GM18951 (cell line): ENCODE results near the gene EIF1B.

Experiments
- POLR2A ChIP-seq: IDR thresholded peaks from 4 replicates; pipeline ENCODE4 v1.6.1; 2011; ENCODE audit warnings: mild to moderate bottlenecking; ENCODE audit not compliant: insufficient read length, insufficient read depth; ENCODE audit errors: extremely low read depth
- in situ Hi-C: fragments of 300-500 bp; cut with MboI; formaldehyde crosslinking; loops from one replicate; pipeline ENCODE4 v1.12.0; 2022; ENCODE audit warnings: low sequenced_read_pairs, mixed read lengths, inconsistent platforms; ENCODE audit not compliant: unreplicated experiment

Gene EIF1B

DNA sequence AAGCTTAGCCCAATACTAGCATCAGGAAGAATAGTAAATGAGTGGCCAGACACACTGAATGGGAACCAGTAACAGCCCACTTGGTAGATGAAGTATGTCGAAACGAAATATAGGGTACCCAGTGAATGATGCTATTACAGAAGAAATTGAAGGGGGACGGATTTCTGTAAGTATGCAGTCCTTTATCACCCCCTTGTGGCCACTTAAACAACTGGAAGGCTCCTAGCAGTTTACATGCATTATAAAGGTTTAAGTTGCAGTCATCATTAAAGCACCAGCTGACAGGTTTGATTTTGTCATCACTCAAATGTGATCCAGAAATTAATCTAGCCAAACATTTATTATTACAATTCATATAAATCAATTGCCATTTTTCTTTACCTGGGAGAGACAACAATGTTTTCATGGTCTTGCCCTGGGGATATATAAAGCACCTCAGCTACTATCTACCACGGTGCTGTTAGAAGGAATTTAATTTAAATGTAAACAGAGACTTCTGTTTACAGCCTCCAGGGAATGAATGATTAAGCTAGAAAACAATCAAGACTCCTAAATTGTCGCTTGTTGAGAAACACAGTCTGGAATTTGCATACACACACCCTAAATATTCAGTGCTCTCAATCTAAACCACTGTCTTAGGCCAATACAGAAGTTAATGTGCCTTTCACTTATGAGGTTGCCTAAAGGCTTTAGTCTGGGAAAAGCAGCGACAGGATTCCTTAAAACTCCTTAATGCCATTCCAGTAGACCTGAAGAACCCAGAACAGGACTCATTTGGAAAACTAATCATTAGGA is 7.8 kb downstream of the EIF1B start:
- in situ Hi-C loops, result loop anchor here (5.0 kb wide), 1 partner anchor 125 kb away; no protein-coding TSS in a partner anchor
- TF ChIP-seq POLR2A, result no peak

DNA sequence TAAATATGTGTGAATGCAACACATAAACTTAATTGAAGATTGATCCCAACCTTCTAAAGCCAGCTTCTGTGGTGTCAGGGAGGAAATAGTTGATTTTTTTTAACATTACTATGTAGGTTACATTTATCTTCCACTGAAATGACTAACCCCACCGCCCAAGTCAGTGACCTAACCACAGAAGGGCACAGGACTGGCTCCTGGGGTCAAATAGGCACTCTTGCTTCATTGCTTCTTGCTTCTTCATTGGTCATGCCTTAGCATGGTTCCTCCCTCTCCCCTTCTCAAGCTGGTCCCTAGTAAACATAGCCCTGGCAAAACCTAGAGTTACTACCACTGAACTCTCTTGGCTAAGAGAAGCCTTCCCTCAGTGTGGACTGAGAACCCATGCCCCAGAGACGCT is 12.3 kb downstream of the EIF1B start:
- TF ChIP-seq POLR2A, result no peak
- in situ Hi-C loops, result no loop called here

DNA sequence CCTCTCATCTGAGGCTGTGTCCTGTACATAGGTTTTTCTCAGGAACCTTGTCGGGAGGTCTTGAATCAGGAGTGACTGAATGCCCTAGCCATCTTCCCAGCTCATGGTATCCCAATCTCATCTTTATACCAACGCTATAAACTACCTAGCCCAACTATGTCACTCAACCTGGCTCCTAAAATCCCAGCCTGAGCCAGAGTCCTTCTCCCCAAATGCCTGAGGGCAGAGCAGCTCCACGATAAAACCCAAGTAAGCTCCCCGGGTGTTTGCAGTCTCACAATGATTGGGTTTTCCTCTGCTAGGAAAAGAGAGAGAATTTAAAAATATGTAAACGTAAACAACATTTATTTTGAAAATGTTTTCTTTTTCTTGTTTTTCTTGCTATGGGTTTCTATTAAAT is 14.4 kb downstream of the EIF1B start:
- no peak for TF ChIP-seq POLR2A
- in situ Hi-C loops, result no loop called here

DNA sequence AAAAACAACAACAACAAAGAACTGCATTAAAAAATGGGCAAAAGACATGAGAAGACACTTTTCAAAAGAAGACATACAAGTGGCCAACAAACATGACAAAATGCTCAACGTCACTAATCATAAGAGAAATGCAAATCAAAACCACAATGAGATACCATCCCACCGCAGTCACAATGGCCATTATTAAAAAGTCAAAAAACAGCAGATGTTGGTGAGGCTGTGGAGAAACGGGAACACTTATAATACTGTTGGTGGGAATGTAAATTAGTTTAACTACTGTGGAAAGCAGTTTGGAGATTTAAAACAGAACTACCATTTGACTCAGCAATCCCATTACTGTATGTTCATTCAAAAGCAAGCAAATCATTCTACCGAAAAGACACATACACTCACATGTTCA is 15.1 kb downstream of the EIF1B start:
- TF ChIP-seq POLR2A, result no peak
- in situ Hi-C loops, result loop anchor here (25.0 kb wide), 2 partner anchors 238 to 1563 kb away; no protein-coding TSS in a partner anchor

DNA sequence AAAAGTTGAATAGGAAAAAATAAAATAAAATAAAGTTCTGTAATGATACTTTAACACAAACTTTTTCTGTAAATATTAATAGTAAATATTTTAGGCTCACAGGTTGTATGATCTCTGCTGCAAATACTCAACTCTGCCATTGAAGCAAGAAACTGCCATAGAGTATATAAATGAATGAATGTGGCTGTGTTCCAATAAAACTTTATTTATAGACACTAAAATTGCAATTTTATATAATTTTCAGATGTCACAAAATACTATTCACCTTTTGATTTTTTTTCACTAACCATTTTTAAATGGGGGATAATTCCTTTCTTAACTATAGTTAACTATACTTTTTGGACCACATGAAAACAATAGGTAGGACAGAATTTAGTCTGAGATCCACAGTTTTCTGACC is 16.0 kb downstream of the EIF1B start:
- no peak for TF ChIP-seq POLR2A
- in situ Hi-C loops, result loop anchor here (25.0 kb wide), 2 partner anchors 237 to 1562 kb away; no protein-coding TSS in a partner anchor

DNA sequence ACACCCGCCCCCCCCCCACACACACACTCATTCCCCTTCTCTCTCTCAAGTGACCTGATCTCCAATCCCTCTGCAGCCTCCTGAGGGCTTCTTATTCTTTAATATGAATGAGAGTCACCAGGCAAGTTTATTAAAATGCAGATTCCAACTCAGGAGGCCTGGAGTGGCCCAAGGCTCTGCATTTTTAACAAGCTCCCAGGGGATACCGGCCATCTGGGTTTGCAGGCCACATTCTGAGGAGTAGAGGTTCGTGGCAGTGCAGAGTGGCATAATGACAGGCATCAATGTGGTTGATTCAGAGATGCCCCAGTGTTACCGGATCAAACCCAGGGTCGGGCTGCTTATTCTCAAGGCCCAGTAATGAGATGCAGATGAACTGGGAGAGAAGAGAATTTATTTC is 18.9 kb downstream of the EIF1B start:
- no peak for TF ChIP-seq POLR2A
- in situ Hi-C loops, result loop anchor here (25.0 kb wide), 2 partner anchors 234 to 1559 kb away; no protein-coding TSS in a partner anchor

DNA sequence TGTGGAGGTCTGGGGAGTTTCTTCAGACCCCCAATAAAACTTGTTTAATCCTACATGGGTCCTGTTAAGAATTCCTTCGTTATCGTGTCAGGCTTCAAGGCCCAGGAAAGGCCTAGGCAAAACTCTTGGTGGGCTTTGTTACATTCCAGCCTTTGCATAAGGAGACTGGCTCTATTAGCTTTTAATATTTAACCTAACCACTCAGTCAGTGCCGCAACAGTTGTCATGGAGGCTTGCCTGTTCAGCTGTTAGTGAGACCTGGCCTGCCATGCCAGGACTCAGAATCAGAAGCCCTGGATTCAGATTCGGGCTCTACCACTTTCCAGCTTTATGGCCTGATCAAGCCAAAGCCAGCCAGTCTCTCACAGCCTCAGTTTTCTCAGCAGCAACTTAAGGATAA is 19.6 kb downstream of the EIF1B start:
- in situ Hi-C loops, result loop anchor here (25.0 kb wide), 2 partner anchors 233 to 1558 kb away; no protein-coding TSS in a partner anchor
- TF ChIP-seq POLR2A, result no peak

DNA sequence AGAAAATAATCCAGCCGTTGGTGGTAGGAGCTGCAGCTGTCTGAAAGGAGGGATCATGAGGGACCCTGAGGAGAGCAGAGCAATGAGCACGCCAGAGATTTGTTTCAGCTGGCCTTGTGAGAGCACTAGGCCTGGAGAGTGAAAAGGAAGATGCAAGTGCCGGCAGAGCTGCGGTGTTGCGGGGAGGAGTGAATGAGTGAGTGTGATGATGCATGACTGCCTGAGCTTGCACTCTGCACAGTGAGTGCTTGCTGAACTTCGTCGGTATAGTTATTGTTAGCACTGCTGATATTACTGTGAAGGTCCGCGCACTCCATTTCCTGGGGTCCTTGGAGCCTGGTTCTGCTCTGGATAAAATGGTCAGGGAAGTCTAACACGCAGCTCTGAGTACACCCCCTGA is 23.2 kb downstream of the EIF1B start:
- in situ Hi-C loops, result loop anchor here (25.0 kb wide), 2 partner anchors 230 to 1555 kb away; no protein-coding TSS in a partner anchor
- no peak for TF ChIP-seq POLR2A

DNA sequence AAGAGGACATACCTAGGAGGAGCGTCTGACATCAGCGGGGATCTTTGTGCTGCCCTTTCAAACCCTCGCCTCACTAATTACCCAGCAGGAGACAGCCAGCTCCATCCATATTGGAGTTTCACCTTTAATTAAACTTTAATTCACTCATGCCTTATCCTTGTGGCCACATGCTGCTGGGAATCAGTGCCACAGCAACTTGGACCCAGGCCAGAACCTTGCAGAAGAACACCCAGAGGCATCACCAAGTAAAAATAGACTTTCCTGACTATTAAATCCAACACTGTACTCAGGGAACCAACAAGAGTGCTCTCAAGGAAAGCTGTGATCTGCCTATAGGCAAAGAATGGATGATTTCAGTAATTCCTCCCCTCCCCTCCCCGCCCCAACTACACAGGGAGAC is 23.9 kb downstream of the EIF1B start:
- no peak for TF ChIP-seq POLR2A
- in situ Hi-C loops, result loop anchor here (25.0 kb wide), 2 partner anchors 229 to 1554 kb away; no protein-coding TSS in a partner anchor

DNA sequence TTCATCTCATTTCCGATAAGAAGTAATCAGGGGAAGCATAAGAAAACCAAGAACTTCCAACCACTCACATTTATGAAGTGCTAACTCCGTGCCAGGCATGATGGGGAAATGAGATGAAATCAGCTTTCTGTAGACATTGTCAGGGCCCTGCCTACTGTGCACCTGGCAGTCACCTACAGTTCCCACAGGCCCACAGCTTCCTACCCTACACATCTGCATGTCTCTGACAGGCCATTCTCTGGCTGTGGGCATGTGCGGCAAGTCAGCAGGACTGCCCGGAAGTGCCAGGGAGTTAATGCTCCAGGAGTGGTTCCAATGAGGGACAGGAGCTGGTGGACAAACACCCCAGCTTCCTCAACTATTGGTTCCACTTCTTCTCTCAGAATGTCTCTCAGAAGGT is 24.3 kb downstream of the EIF1B start:
- in situ Hi-C loops, result loop anchor here (25.0 kb wide), 2 partner anchors 228 to 1553 kb away; no protein-coding TSS in a partner anchor
- no peak for TF ChIP-seq POLR2A

DNA sequence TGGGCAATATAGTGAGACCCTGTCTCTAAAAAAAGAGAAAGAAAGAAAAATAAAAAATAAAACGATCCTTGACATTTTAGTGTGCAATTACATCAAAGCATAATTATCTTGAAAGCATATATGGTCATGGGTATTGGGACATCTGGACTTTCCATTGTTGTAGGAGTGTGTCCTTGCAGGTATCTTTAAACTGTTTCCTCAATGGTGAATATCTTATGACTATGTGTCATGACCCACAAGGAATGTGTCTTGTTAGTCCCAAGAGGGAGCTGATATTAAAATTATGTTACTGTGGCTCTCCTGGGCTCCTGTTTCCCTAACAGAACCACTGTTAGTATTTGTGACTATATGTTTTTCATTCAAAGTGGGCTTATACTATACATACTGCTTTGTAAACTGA is 26.6 kb downstream of the EIF1B start:
- no peak for TF ChIP-seq POLR2A
- in situ Hi-C loops, result loop anchor here (25.0 kb wide), 2 partner anchors 226 to 1551 kb away; no protein-coding TSS in a partner anchor

DNA sequence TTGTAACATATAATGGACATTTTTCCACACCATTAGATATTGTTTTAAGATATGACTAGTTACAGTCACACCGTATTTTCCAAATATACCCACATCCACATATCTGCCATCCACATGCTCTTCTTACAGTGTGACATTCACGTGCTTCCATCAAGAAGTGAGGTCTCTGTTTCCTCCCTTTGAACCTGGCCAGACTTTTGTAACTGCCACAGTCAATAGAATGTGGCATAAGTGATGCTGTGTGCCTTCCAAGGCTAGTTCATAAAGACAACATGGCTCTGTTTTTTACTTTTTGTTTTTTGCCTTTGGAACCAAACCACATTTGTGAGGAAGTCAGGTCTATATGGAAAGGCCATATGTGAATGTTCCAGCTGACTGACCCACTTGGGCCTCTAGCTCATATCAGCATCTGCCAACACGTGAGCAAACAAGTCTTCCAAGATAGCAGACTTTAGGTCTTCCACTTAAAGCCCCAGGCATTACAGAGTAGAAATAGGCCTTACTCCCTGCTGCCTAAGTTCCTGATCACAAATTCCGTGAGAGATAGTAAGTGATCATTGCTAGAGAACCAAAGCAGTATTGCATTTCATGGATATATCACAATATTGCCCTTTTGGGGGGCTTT is 27.1 kb downstream of the EIF1B start:
- in situ Hi-C loops, result loop anchor here (25.0 kb wide), 2 partner anchors 226 to 1551 kb away; no protein-coding TSS in a partner anchor
- no peak for TF ChIP-seq POLR2A
